Fibroblast of pulmonary artery (primary cell): ENCODE measurements around the gene ASCC3.

ENCODE experiments used
- DNase-seq: peaks from one replicate; pipeline ENCODE4 v3.0.0-alpha.2; 2010; ENCODE audit warnings: low read depth
- H3K4me3 ChIP-seq: replicated peaks from 2 replicates; pipeline ENCODE4 v1.5.1; 2011; ENCODE audit warnings: low read depth, mild to moderate bottlenecking, control low read depth, low read length, moderate library complexity
- TF ChIP-seq, protein P1 (sequence below): IDR thresholded peaks from 2 replicates; pipeline ENCODE4 v1.5.1; 2011; ENCODE audit warnings: mild to moderate bottlenecking, control low read depth, low read length, inconsistent platforms; ENCODE audit errors: missing control alignments

The ASCC3 gene

GRCh38 chr6:100883347-100883746, 2.2 kb upstream of the ASCC3 start:
- no peak overlapping the region for H3K4me3 ChIP-seq
- TF ChIP-seq, protein P1, sequence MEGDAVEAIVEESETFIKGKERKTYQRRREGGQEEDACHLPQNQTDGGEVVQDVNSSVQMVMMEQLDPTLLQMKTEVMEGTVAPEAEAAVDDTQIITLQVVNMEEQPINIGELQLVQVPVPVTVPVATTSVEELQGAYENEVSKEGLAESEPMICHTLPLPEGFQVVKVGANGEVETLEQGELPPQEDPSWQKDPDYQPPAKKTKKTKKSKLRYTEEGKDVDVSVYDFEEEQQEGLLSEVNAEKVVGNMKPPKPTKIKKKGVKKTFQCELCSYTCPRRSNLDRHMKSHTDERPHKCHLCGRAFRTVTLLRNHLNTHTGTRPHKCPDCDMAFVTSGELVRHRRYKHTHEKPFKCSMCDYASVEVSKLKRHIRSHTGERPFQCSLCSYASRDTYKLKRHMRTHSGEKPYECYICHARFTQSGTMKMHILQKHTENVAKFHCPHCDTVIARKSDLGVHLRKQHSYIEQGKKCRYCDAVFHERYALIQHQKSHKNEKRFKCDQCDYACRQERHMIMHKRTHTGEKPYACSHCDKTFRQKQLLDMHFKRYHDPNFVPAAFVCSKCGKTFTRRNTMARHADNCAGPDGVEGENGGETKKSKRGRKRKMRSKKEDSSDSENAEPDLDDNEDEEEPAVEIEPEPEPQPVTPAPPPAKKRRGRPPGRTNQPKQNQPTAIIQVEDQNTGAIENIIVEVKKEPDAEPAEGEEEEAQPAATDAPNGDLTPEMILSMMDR: no peak
- DNase-seq: no peak

- TF ChIP-seq, protein P1: no peak
- H3K4me3 ChIP-seq: peak overlapping the region; percentile 86
- peak; percentile 23 for DNase-seq
These were observed 545 bp upstream of the ASCC3 start for GRCh38 chr6:100881707-100882040.

DNA sequence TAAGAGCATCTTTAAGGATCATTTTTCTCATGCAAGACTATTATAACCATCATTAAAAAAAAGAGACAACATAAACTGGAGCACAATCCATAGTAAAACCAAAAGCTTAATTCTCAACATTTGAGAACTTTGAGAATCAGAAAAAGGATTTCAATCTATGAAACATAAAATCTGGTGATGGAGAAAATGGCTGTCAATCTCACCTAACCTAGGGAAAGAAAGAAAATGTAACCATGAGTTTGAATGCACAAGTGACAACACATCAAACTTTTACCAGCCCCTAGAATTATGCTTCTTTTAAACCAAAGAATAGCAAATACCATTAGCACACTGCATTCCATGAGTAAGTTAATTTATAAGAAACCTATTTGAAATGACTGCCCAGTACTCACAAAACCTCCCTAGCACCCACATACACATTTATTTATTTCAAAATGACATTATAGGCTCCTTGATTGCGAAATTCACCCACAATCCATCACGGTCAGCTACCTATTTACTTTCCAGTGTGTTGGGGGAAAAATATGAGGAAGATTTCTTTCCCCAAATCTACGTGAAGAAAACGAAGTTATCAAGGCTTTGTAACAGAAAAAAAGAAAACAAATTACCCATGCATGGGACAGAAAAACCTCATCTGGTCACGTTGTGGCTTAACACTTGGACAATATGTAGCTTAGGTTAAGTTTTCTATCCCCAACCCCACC, 828 bp downstream of the ASCC3 start:
- TF ChIP-seq, protein P1: no peak
- DNase-seq: peak; percentile 56
- peak overlapping the region; percentile 86 for H3K4me3 ChIP-seq

- H3K4me3 ChIP-seq: peak overlapping the region; percentile 86
- TF ChIP-seq, protein P1: no peak
- no peak for DNase-seq
These were observed 1.8 kb downstream of the ASCC3 start for GRCh38 chr6:100879317-100879716.

- no peak for DNase-seq
- TF ChIP-seq, protein P1: no peak
- H3K4me3 ChIP-seq: no peak overlapping the region
These were observed 3.3 kb downstream of the ASCC3 start for GRCh38 chr6:100877851-100878250.

DNA sequence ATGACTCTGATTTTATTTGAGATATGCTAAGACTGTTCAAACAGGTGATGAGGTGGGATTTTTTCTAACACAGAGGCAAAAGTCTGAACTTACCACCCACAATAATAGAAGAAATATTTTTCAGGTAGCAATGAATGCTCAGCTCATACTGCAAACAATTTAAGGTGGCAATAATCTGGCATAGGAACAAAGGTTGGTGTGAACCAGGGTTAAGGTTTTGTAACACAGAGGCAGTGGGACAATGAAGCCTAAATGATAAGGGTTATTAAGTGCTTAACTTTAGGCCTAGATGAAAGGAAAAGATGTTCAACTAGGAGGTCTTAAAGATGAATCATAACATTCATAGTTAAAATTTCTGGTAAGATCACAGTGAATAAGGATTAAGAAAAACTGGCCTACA, 4.9 kb downstream of the ASCC3 start:
- DNase-seq: no peak
- no peak overlapping the region for H3K4me3 ChIP-seq
- TF ChIP-seq, protein P1: no peak

GRCh38 chr6:100865525-100865924, 15.6 kb downstream of the ASCC3 start:
- no peak overlapping the region for H3K4me3 ChIP-seq
- DNase-seq: no peak
- TF ChIP-seq, protein P1: no peak
